ENCODE data around the gene SCFD1.

Gene SCFD1

DNA sequence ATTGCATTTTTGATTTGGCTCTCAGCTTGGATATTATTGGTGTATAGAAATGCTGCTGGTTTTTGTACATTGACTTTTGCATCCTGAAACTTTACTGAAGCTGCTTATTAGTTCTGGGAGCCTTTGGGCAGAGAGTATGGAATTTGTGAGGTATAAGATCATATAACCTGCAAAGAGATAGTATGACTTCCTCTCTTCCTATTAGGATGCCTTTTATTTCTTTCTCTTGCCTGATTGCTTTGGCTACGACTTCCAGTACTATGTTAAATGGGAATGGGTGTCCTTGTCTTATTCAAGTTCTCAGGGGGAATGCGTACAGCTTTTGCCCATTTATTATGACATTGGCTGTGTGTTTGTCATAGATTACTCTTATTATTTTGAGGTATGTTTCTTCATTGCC lies 23.5 kb downstream of the SCFD1 start:
- Histone ChIP-seq H3K27me3 (replicated peaks; ENCODE audit: control insufficient read depth, insufficient read depth, low read length) (no peaks in the 10 kb centered on the region), H3K4me1 (ENCODE audit: control insufficient read depth, insufficient read depth, low read length) (no peaks in the 10 kb centered on the region), H3K9me3 (ENCODE audit: control insufficient read depth, low read length) (peaks cover 10% of the 10 kb centered on the region), H3K36me3 (ENCODE audit: control insufficient read depth, insufficient read depth, low read length, severe bottlenecking) (peaks cover 80% of the 10 kb centered on the region), H3K4me3 (ENCODE audit: low read length) (no peak overlapping the region), H3K9ac (ENCODE audit: low read length) (no peak overlapping the region)
- DNase-seq (ENCODE audit: low read depth), result no peak

DNA sequence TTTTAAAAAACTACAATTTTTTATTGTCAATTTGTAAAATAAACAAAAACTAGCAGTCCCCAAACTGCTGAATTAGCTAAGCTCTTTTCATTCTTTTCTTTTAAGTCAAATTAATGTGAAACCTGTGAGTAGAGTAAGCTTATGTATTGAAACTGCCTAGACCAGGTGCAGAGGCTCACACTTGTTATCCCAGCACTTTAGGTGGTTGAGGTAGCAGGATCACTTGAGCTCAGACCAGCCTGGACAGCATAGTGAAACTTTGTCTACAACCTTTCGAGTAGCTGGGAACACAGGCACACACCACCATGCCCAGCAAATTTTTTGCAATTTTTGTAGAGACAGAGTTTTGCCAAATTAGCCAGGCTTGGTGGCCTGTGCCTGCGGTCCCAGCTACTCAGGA lies 26.4 kb downstream of the SCFD1 start:
- H3K36me3 ChIP-seq (ENCODE audit: control insufficient read depth, insufficient read depth, low read length, severe bottlenecking), result peaks cover 86% of the 10 kb centered on the region
- H3K9me3 ChIP-seq (ENCODE audit: control insufficient read depth, low read length), result peaks cover 10% of the 10 kb centered on the region
- DNase-seq (ENCODE audit: low read depth), result no peak
- no peak overlapping the region for H3K4me3 ChIP-seq (ENCODE audit: low read length)
- H3K27me3 ChIP-seq (replicated peaks; ENCODE audit: control insufficient read depth, insufficient read depth, low read length), result no peaks in the 10 kb centered on the region
- no peaks in the 10 kb centered on the region for H3K4me1 ChIP-seq (ENCODE audit: control insufficient read depth, insufficient read depth, low read length)
- H3K9ac ChIP-seq (ENCODE audit: low read length), result no peak overlapping the region

DNA sequence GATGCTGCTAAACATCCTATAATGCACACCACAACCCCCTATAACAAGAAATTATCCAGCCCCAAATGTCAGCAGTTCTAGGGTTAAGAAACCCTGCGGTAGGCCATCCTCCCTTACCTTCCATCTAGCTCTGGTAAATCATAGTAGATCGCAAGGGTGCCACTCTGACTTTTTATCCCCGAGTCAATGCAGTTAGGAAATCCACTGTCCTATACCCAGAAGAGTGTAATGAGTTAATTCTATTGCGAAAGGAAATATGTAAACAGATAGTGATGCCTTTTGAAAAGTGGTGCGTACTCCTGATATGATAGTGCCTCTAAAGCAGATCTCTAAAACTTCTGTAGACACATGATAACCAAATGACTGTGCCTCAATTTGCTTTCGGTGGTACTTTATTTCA lies 29.8 kb downstream of the SCFD1 start:
- no peaks in the 10 kb centered on the region for H3K27me3 ChIP-seq (replicated peaks; ENCODE audit: control insufficient read depth, insufficient read depth, low read length)
- H3K4me3 ChIP-seq (ENCODE audit: low read length), result no peak overlapping the region
- H3K4me1 ChIP-seq (ENCODE audit: control insufficient read depth, insufficient read depth, low read length), result peaks cover 7% of the 10 kb centered on the region
- H3K9me3 ChIP-seq (ENCODE audit: control insufficient read depth, low read length), result no peaks in the 10 kb centered on the region
- H3K36me3 ChIP-seq (ENCODE audit: control insufficient read depth, insufficient read depth, low read length, severe bottlenecking), result peaks cover 80% of the 10 kb centered on the region
- DNase-seq (ENCODE audit: low read depth), result no peak
- H3K9ac ChIP-seq (ENCODE audit: low read length), result no peak overlapping the region

DNA sequence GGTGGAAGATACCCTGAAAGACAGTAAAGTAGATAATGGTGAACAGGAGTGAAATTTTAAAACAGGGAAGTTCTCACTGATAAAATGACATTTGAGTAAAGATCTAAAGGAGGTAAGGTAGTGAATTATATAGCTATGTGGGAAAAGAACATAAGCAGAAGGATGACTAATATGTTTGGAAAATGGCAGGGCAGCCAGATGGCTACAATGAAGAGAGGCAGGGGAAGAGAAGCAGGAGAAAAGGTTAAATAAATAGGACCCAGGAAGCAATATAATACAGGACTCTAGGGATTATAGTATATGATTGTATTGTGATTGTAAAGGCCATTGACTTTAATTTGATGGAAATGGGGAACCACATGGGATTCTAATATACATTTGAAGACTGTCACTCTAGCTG lies 33.0 kb downstream of the SCFD1 start:
- no peaks in the 10 kb centered on the region for H3K9me3 ChIP-seq (ENCODE audit: control insufficient read depth, low read length)
- DNase-seq (ENCODE audit: low read depth), result no peak
- H3K27me3 ChIP-seq (replicated peaks; ENCODE audit: control insufficient read depth, insufficient read depth, low read length), result no peaks in the 10 kb centered on the region
- H3K36me3 ChIP-seq (ENCODE audit: control insufficient read depth, insufficient read depth, low read length, severe bottlenecking), result peaks cover 75% of the 10 kb centered on the region
- H3K4me1 ChIP-seq (ENCODE audit: control insufficient read depth, insufficient read depth, low read length), result peaks cover 7% of the 10 kb centered on the region
- no peak overlapping the region for H3K4me3 ChIP-seq (ENCODE audit: low read length)
- H3K9ac ChIP-seq (ENCODE audit: low read length), result no peak overlapping the region

DNA sequence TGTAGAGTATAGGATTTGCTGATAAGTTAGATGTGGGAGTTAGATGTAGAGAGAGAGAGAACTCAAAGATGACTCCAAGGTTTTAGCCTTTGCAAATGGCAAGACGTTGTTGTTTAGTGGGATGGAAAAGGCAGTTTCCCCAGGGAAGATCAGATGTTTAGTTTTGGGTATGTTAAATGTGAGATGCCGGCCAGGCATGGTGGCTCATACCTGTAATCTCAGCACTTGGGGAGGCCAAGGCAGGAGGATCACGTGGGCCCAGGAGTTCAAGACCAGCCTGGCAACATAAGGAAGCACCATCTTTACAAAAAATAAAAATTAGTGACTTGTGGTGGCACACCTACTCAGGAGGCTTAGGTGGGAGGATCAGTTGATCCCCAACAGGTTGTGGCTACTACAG lies 33.5 kb downstream of the SCFD1 start:
- H3K9me3 ChIP-seq (ENCODE audit: control insufficient read depth, low read length), result no peaks in the 10 kb centered on the region
- no peak overlapping the region for H3K4me3 ChIP-seq (ENCODE audit: low read length)
- no peak overlapping the region for H3K9ac ChIP-seq (ENCODE audit: low read length)
- H3K27me3 ChIP-seq (replicated peaks; ENCODE audit: control insufficient read depth, insufficient read depth, low read length), result no peaks in the 10 kb centered on the region
- H3K4me1 ChIP-seq (ENCODE audit: control insufficient read depth, insufficient read depth, low read length), result peaks cover 7% of the 10 kb centered on the region
- peaks cover 75% of the 10 kb centered on the region for H3K36me3 ChIP-seq (ENCODE audit: control insufficient read depth, insufficient read depth, low read length, severe bottlenecking)
- no peak for DNase-seq (ENCODE audit: low read depth)

DNA sequence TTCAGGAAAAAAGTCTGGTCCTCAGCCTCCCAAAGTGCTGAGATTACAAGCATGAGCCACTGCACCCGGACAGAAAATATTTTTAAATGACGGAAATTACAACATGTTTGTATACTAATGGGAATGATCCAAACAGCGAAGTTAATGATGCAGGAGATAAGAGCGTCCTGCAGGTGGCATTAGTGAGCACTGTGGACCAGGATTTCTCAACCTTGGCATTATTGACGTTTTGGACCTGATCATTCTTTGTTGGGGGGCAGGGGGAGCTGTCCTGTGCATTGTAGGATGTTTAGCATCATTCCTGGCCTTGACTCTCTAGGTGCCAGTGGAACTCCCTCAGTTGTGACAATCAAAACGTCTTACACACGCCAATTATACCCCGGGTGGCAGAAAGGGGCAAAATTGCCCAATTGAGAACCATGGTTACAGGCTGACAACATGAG lies 34.1 kb downstream of the SCFD1 start:
- Histone ChIP-seq H3K36me3 (ENCODE audit: control insufficient read depth, insufficient read depth, low read length, severe bottlenecking) (peaks cover 75% of the 10 kb centered on the region), H3K27me3 (replicated peaks; ENCODE audit: control insufficient read depth, insufficient read depth, low read length) (no peaks in the 10 kb centered on the region), H3K4me3 (ENCODE audit: low read length) (no peak overlapping the region), H3K4me1 (ENCODE audit: control insufficient read depth, insufficient read depth, low read length) (peaks cover 7% of the 10 kb centered on the region), H3K9me3 (ENCODE audit: control insufficient read depth, low read length) (no peaks in the 10 kb centered on the region), H3K9ac (ENCODE audit: low read length) (no peak overlapping the region)
- peak; percentile 65 for DNase-seq (ENCODE audit: low read depth)

DNA sequence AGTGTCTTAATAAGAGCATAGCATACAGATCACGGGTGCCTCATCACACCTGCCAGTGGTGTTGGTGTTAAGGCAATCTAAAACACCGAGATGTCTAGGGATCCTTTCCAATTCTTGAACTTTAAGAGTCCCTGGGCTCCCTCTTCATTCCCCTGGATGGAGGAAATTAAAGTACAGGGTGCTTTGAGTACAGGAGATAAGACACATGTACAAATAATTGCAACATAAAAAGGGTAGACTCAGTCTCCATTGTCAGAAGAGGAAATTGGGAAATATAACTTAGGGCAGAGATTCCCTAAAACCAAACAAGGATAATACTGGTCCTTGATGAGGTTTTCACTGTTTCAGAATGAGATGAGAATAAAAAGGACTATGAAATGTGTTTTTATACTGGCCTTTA lies 34.9 kb downstream of the SCFD1 start:
- H3K9ac ChIP-seq (ENCODE audit: low read length), result no peak overlapping the region
- H3K27me3 ChIP-seq (replicated peaks; ENCODE audit: control insufficient read depth, insufficient read depth, low read length), result no peaks in the 10 kb centered on the region
- H3K9me3 ChIP-seq (ENCODE audit: control insufficient read depth, low read length), result no peaks in the 10 kb centered on the region
- H3K36me3 ChIP-seq (ENCODE audit: control insufficient read depth, insufficient read depth, low read length, severe bottlenecking), result peaks cover 73% of the 10 kb centered on the region
- peaks cover 7% of the 10 kb centered on the region for H3K4me1 ChIP-seq (ENCODE audit: control insufficient read depth, insufficient read depth, low read length)
- peak; percentile 9 for DNase-seq (ENCODE audit: low read depth)
- H3K4me3 ChIP-seq (ENCODE audit: low read length), result no peak overlapping the region

DNA sequence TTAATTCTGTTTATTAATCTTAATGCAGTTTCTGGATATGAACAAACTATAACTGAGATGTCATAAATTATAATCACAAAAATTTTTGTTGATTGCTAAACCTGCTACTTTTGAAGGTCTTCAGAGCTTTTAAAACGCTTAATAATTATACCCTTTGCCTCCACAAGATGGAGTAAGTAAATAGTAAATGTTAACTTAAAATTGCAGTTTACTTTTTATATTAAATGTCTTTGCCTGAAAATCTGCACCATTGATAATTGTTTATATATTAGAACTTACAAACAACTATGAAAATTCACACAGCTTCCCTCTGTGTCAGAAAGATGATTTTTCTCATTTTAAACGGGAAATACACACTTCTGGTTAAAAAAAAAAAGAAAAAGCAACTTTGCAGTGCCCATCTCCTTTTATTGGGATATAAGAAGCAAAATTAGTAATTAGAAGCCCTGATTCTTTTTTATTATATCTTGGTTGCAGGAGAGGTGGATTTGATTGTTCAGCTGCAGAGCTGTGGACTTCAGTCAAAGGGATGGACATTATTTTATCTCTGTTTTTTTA lies 35.6 kb downstream of the SCFD1 start:
- Histone ChIP-seq H3K36me3 (ENCODE audit: control insufficient read depth, insufficient read depth, low read length, severe bottlenecking) (peaks cover 73% of the 10 kb centered on the region), H3K4me3 (ENCODE audit: low read length) (no peak overlapping the region), H3K9me3 (ENCODE audit: control insufficient read depth, low read length) (no peaks in the 10 kb centered on the region), H3K9ac (ENCODE audit: low read length) (no peak overlapping the region), H3K27me3 (replicated peaks; ENCODE audit: control insufficient read depth, insufficient read depth, low read length) (no peaks in the 10 kb centered on the region), H3K4me1 (ENCODE audit: control insufficient read depth, insufficient read depth, low read length) (peaks cover 7% of the 10 kb centered on the region)
- peak; percentile 42 for DNase-seq (ENCODE audit: low read depth)

DNA sequence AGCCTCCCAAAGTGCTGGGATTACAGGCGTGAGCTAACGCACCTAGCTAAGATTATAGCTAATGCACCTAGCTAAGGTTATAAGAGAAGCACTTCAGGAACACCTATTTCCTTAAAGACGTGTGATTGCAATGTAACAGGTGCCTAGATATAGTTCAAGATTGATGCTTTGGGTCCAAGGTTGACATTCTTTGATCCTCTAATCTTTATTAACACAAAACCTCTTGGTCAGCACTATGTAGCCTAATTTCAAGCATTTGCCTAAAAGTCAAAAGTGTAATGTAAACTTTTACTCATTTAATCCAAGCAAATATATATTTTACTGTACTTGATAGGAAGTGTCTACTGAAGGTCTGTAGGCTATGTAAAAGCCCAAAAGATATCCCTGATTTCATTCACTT lies 36.5 kb downstream of the SCFD1 start:
- no peak for DNase-seq (ENCODE audit: low read depth)
- Histone ChIP-seq H3K4me3 (ENCODE audit: low read length) (no peak overlapping the region), H3K36me3 (ENCODE audit: control insufficient read depth, insufficient read depth, low read length, severe bottlenecking) (peaks cover 72% of the 10 kb centered on the region), H3K9me3 (ENCODE audit: control insufficient read depth, low read length) (no peaks in the 10 kb centered on the region), H3K9ac (ENCODE audit: low read length) (no peak overlapping the region), H3K4me1 (ENCODE audit: control insufficient read depth, insufficient read depth, low read length) (peaks cover 7% of the 10 kb centered on the region), H3K27me3 (replicated peaks; ENCODE audit: control insufficient read depth, insufficient read depth, low read length) (no peaks in the 10 kb centered on the region)

DNA sequence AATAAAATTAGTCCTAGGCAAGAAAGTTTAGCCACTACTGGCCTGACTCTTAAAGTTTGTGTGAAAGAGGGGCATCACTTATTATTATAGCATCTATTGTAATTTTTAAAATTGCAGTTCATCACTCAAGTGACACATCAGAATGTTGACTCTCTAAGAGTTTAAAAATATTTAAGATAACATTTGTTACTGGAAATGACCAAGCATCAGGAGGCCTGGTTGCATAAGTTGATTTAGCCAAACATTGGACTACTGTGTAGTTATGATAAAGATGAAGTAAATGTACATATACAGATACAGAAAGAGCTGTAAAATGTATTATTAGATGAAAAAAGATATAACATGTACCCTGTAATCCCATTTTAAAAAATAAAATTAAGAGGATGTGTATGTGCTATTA lies 47.5 kb downstream of the SCFD1 start:
- Histone ChIP-seq H3K9ac (ENCODE audit: low read length) (no peak overlapping the region), H3K9me3 (ENCODE audit: control insufficient read depth, low read length) (no peaks in the 10 kb centered on the region), H3K4me1 (ENCODE audit: control insufficient read depth, insufficient read depth, low read length) (no peaks in the 10 kb centered on the region), H3K36me3 (ENCODE audit: control insufficient read depth, insufficient read depth, low read length, severe bottlenecking) (peaks cover 40% of the 10 kb centered on the region), H3K27me3 (replicated peaks; ENCODE audit: control insufficient read depth, insufficient read depth, low read length) (no peaks in the 10 kb centered on the region), H3K4me3 (ENCODE audit: low read length) (no peak overlapping the region)
- DNase-seq (ENCODE audit: low read depth), result no peak

DNA sequence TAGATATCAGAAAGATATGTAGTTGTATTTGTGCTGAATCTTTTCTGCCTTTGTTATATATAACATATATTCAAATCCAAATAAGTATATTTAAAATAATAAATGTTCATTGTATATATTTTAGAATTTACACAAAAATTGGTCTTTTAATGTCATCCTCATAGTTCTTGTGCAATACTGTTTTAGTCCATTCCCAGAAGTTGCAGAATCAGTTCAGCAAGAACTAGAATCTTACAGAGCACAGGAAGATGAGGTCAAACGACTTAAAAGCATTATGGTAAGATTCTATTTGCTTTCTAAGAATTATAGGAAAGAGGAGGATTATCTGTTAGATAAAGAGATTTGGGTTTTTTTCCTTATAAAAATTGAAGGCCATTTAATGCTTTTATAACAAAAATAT lies 51.0 kb downstream of the SCFD1 start:
- Histone ChIP-seq H3K9me3 (ENCODE audit: control insufficient read depth, low read length) (no peaks in the 10 kb centered on the region), H3K36me3 (ENCODE audit: control insufficient read depth, insufficient read depth, low read length, severe bottlenecking) (peaks cover 56% of the 10 kb centered on the region), H3K27me3 (replicated peaks; ENCODE audit: control insufficient read depth, insufficient read depth, low read length) (no peaks in the 10 kb centered on the region)

DNA sequence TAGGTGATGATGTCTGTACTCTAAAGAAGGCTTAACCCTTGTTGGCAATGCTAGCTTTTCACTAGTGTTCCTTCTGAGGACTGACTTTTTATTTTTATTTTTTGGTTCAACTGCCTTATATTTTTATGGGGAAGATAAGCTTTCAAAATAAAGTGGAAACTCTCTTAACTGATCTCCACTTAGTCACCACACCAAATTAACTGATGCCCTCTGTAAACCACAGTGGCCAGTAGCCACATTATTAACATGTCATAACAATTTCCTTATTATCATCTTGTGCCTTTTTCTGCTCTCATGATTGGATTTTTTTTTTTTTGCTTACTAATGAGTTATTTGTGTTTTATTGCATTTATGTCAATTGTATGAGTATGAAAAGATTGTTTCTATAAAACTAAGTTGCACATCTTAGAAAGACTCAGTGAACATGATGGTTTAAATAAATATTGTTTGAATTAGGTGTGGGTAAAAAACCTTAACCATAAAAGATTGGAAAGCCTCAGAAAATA lies 56.9 kb downstream of the SCFD1 start:
- Histone ChIP-seq H3K9ac (ENCODE audit: low read length) (no peak overlapping the region), H3K4me1 (ENCODE audit: control insufficient read depth, insufficient read depth, low read length) (no peaks in the 10 kb centered on the region), H3K36me3 (ENCODE audit: control insufficient read depth, insufficient read depth, low read length, severe bottlenecking) (peaks cover 68% of the 10 kb centered on the region), H3K4me3 (ENCODE audit: low read length) (no peak overlapping the region), H3K9me3 (ENCODE audit: control insufficient read depth, low read length) (no peaks in the 10 kb centered on the region), H3K27me3 (replicated peaks; ENCODE audit: control insufficient read depth, insufficient read depth, low read length) (no peaks in the 10 kb centered on the region)
- DNase-seq (ENCODE audit: low read depth), result no peak

More for the DNA sequence above, 51.0 kb downstream of the SCFD1 start:
- Histone ChIP-seq H3K4me1 (ENCODE audit: control insufficient read depth, insufficient read depth, low read length) (no peaks in the 10 kb centered on the region), H3K9ac (ENCODE audit: low read length) (no peak overlapping the region), H3K4me3 (ENCODE audit: low read length) (no peak overlapping the region)
- DNase-seq (ENCODE audit: low read depth), result peak; percentile 33

All from adipocyte (in vitro differentiated cells).